Activated naive CD4-positive, alpha-beta T cell treated with anti-CD3 and anti-CD28 coated beads, Interleukin-2, amount 10 ng/mL, durations not matched to agents 7 days and 5 days (primary cell): ENCODE data around the gene TECPR2.
A peak's percentile ranks its signal among the peaks of the same experiment; 100 is the strongest.

ENCODE experiments used
- CTCF ChIA-PET: fragments of 350-600 bp; sonication (Branson Sonifier 250); formaldehyde crosslinking; loops from one replicate; lab custom pipeline; 2021; ENCODE audit warnings: antibody characterized with exemption; lab: Charles Lee
- DNase-seq: peaks from one replicate; pipeline ENCODE4 v3.0.0-alpha.2; 2020
- H3K27ac Mint-ChIP-seq: one replicate; pipeline ENCODE4 v1.8.0; 2021; ENCODE audit warnings: mild to moderate bottlenecking, moderate library complexity, mixed read lengths
- H3K27me3 Mint-ChIP-seq: one replicate; pipeline ENCODE4 v1.8.0; 2021; ENCODE audit warnings: mild to moderate bottlenecking, mixed read lengths
- H3K36me3 Mint-ChIP-seq: one replicate; pipeline ENCODE4 v1.8.0; 2021; ENCODE audit warnings: mixed read lengths
- H3K4me1 Mint-ChIP-seq: one replicate; pipeline ENCODE4 v1.8.0; 2021; ENCODE audit warnings: mixed read lengths
- H3K4me3 Mint-ChIP-seq: one replicate; pipeline ENCODE4 v1.8.0; 2021; ENCODE audit warnings: mild to moderate bottlenecking, moderate library complexity, mixed read lengths
- H3K9me3 Mint-ChIP-seq: one replicate; pipeline ENCODE4 v1.8.0; 2021; ENCODE audit warnings: mixed read lengths

Gene TECPR2

DNA sequence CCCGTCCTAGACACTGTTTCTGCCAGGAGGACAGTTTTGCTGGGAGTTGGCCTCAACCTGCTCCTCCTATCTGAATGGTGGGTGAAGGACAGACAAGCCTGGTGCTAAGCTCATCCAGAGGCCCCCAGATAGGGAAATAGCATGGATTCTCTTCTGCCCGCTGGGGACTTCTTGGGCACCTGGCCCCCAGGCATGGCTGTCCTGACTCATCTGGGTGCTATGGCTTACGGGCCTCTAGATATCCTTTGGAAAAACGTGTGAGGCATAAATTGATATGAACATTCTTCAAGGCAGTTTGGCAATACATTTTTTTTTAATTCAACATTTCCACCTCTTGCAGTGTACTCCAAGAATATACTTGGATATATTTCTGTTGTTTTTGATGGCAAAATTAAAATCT lies 8.6 kb downstream of the TECPR2 start:
- no peaks in the 10 kb centered on the region for H3K9me3 Mint-ChIP-seq
- H3K4me3 Mint-ChIP-seq: no peak overlapping the region
- CTCF ChIA-PET: no interaction called here
- H3K4me1 Mint-ChIP-seq: peaks cover 25% of the 10 kb centered on the region
- no peaks in the 10 kb centered on the region for H3K36me3 Mint-ChIP-seq
- H3K27ac Mint-ChIP-seq: no peak overlapping the region
- no peaks in the 10 kb centered on the region for H3K27me3 Mint-ChIP-seq
- DNase-seq: no peak

DNA sequence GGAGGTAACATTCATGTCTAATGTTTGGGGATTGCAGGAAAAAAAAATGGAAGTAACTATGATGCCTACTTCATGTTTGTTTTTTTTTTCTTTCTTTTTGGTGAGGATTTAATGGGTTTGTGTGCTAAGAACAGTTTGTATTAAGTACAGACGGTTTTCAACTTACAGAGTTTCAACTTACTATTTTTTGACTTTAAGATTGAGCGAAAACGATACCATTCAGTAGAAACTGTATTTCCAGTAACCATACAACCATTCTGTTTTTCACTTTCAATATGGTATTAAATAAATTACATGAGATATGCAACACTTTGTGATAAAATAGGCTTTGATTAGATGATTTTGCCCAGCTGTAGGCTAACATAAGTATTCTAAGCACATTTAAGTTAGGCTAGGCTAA lies 10.4 kb downstream of the TECPR2 start:
- Mint-ChIP-seq H3K27me3 (no peaks in the 10 kb centered on the region), H3K4me1 (peaks cover 27% of the 10 kb centered on the region), H3K4me3 (no peak overlapping the region), H3K36me3 (peaks cover 2% of the 10 kb centered on the region), H3K9me3 (no peaks in the 10 kb centered on the region), H3K27ac (no peak overlapping the region)
- DNase-seq: no peak
- CTCF ChIA-PET: no interaction called here

DNA sequence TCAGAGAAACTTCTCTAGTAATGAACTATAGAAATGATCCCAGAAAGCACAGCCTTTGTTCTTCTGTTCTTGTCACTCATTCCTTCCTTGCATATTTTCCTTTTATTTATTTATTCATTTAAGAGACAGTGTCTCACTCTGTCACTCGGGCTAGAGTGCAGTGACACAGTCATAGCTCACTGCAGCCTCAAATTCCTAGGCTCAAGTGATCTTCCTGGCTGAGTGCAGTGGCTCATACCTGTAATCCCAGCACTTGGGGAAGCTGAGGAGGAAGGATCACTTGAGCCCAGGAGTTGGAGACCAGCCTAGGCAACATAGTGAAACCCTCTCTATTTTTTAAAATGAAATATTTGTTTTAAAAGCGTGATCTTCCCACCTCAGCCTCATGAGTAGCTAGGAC lies 11.5 kb downstream of the TECPR2 start:
- Mint-ChIP-seq H3K4me1 (peaks cover 24% of the 10 kb centered on the region), H3K4me3 (no peak overlapping the region), H3K9me3 (no peaks in the 10 kb centered on the region), H3K27ac (no peak overlapping the region), H3K36me3 (peaks cover 5% of the 10 kb centered on the region), H3K27me3 (no peaks in the 10 kb centered on the region)
- no peak for DNase-seq
- CTCF ChIA-PET: no interaction called here

GRCh38 chr14:102375119-102375518 lies 12.4 kb downstream of the TECPR2 start:
- Mint-ChIP-seq H3K27ac (peak overlapping the region; percentile 56), H3K9me3 (no peaks in the 10 kb centered on the region), H3K4me1 (peaks cover 24% of the 10 kb centered on the region), H3K27me3 (no peaks in the 10 kb centered on the region), H3K36me3 (peaks cover 7% of the 10 kb centered on the region), H3K4me3 (no peak overlapping the region)
- DNase-seq: no peak
- CTCF ChIA-PET: interaction anchor here (0.5 kb wide), 1 partner anchor 57 kb away, joined by 3 read pairs; no protein-coding TSS in a partner anchor

DNA sequence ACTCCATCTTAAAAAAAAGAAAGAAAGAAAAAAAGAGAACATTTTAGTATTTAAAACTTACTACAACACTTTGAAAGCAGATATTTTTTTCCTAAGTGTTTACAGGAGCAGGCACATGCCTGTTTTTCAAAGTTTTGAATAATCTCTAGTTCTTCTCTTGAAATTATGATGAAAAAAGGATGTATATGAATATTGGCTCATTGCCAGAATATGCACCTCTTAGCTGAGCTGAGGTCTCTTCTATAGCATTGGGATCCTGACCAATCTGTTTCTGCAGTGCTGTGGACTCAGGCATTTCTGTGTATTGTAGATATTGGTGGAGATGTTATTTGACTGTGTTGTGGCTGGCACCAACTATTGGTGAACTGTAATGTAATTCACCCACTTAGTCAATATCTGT lies 15.0 kb downstream of the TECPR2 start:
- Mint-ChIP-seq H3K36me3 (peaks cover 10% of the 10 kb centered on the region), H3K27ac (no peak overlapping the region), H3K4me1 (peaks cover 24% of the 10 kb centered on the region), H3K9me3 (no peaks in the 10 kb centered on the region), H3K27me3 (no peaks in the 10 kb centered on the region), H3K4me3 (no peak overlapping the region)
- CTCF ChIA-PET: interaction anchor here (0.9 to 1.2 kb wide), 3 partner anchors 11 to 61 kb away, joined by 3 to 4 read pairs (median 4); no protein-coding TSS in a partner anchor
- DNase-seq: no peak

GRCh38 chr14:102378830-102379229 lies 16.1 kb downstream of the TECPR2 start:
- DNase-seq: no peak
- Mint-ChIP-seq H3K4me1 (peaks cover 22% of the 10 kb centered on the region), H3K9me3 (no peaks in the 10 kb centered on the region), H3K27ac (no peak overlapping the region), H3K36me3 (peaks cover 10% of the 10 kb centered on the region), H3K27me3 (no peaks in the 10 kb centered on the region), H3K4me3 (no peak overlapping the region)
- CTCF ChIA-PET: no interaction called here

DNA sequence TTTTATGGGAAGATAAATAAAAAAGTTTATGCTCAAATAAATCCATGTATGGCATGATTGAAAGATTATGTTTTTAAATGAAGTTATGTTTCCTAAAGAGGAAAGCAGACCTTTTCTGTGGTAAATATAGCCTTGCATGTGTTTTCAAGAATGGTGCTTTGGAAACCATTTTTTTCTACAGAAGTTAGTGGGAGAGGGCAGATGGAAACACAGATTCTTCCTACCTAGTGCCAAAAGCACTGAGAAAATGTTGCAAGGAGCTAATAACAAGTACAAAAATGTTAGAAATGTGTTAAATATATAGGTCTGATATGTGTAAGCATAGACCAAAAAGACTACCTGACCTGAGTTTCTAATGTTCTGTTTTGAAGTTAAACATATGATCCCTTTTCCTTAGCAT lies 24.3 kb downstream of the TECPR2 start:
- H3K4me3 Mint-ChIP-seq: no peak overlapping the region
- CTCF ChIA-PET: interaction anchor here (1.2 kb wide), 1 partner anchor 8 kb away, joined by 4 read pairs; no protein-coding TSS in a partner anchor
- no peaks in the 10 kb centered on the region for H3K9me3 Mint-ChIP-seq
- no peaks in the 10 kb centered on the region for H3K27me3 Mint-ChIP-seq
- no peak for DNase-seq
- no peaks in the 10 kb centered on the region for H3K36me3 Mint-ChIP-seq
- H3K27ac Mint-ChIP-seq: no peak overlapping the region
- no peaks in the 10 kb centered on the region for H3K4me1 Mint-ChIP-seq

- H3K36me3 Mint-ChIP-seq: peaks cover 4% of the 10 kb centered on the region
- no peak overlapping the region for H3K4me3 Mint-ChIP-seq
- H3K27ac Mint-ChIP-seq: no peak overlapping the region
- no peak for DNase-seq
- H3K4me1 Mint-ChIP-seq: no peaks in the 10 kb centered on the region
- no peaks in the 10 kb centered on the region for H3K27me3 Mint-ChIP-seq
- H3K9me3 Mint-ChIP-seq: no peaks in the 10 kb centered on the region
- CTCF ChIA-PET: interaction anchor here (0.7 kb wide), 1 partner anchor 12 kb away, joined by 3 read pairs; no protein-coding TSS in a partner anchor
Observed at GRCh38 chr14:102389246-102389645, 26.5 kb downstream of the TECPR2 start.

DNA sequence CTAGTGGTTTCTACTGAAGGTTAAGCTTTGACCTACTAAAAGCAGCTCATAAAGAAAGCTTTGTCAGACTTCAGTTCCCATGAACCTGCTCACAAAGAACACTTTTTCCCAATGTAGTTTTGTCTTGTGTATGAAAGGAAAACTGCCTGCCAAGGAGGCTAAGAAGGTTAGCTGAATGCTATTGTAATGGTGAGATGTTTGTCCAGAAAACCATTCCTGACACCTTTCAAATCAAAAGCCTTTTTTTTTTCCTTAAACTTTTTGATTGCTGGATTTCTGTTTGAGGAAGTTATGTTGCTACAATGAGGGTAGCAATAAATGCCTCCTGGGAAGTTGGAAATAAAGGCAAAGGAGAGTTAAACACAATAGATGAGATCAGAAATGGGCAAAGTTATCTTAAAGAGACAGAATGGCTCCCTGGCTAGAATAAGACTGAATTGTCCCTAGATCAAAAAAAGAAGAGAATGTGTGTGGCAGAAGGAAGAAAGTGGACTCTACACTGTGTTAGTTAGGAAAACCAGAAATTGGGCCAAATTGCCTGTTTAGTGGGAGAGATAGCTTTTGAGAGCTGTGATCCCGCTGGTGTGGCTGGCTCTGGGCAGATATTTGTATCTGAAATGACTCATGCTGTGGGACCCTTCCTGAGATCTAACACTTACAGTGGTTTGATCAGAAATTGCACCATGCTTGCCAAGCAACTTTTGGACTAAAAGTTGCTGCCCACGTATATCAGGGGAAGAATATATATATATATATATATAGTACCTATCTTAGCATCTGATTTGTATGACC lies 27.5 kb downstream of the TECPR2 start:
- Mint-ChIP-seq H3K36me3 (peaks cover 7% of the 10 kb centered on the region), H3K9me3 (no peaks in the 10 kb centered on the region), H3K4me1 (peaks cover 7% of the 10 kb centered on the region), H3K4me3 (no peak overlapping the region), H3K27ac (no peak overlapping the region), H3K27me3 (no peaks in the 10 kb centered on the region)
- no peak for DNase-seq
- CTCF ChIA-PET: no interaction called here

- peaks cover 7% of the 10 kb centered on the region for H3K4me1 Mint-ChIP-seq
- CTCF ChIA-PET: no interaction called here
- H3K9me3 Mint-ChIP-seq: peaks cover 6% of the 10 kb centered on the region
- no peaks in the 10 kb centered on the region for H3K27me3 Mint-ChIP-seq
- DNase-seq: no peak
- no peak overlapping the region for H3K4me3 Mint-ChIP-seq
- no peak overlapping the region for H3K27ac Mint-ChIP-seq
- H3K36me3 Mint-ChIP-seq: peaks cover 15% of the 10 kb centered on the region
Observed at GRCh38 chr14:102392506-102392905, 29.8 kb downstream of the TECPR2 start.

- CTCF ChIA-PET: interaction anchor here (0.7 to 2.3 kb wide), 4 partner anchors 8 to 78 kb away, joined by 3 to 4 read pairs (median 4); no protein-coding TSS in a partner anchor
- H3K4me3 Mint-ChIP-seq: no peak overlapping the region
- H3K36me3 Mint-ChIP-seq: peaks cover 25% of the 10 kb centered on the region
- DNase-seq: no peak
- H3K4me1 Mint-ChIP-seq: peaks cover 7% of the 10 kb centered on the region
- peaks cover 17% of the 10 kb centered on the region for H3K9me3 Mint-ChIP-seq
- H3K27me3 Mint-ChIP-seq: no peaks in the 10 kb centered on the region
- H3K27ac Mint-ChIP-seq: peak overlapping the region; percentile 40
Observed at GRCh38 chr14:102394717-102395375, 32.1 kb downstream of the TECPR2 start.

DNA sequence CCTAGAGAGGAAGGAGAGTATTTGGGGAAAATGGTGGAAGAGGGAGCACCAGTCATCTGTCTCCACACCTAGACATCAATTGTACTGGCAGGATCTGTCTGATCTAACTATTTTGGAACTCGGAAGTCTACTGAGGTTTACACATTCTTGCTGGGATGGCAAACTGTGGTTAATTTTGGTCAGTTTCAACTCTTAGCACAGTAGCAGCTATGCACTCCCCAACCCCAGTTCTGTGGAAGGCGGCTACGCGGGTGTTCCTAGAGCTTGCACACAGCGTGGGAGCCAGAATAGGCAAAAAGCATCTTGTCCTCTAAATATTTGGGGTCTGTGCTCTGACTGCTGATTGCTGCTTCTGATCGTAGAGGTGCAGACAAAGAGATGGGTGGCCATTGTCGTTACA lies 33.8 kb downstream of the TECPR2 start:
- Mint-ChIP-seq H3K4me1 (peaks cover 7% of the 10 kb centered on the region), H3K27me3 (no peaks in the 10 kb centered on the region), H3K36me3 (peaks cover 27% of the 10 kb centered on the region), H3K4me3 (no peak overlapping the region), H3K27ac (no peak overlapping the region), H3K9me3 (peaks cover 19% of the 10 kb centered on the region)
- CTCF ChIA-PET: interaction anchor here (0.7 to 2.3 kb wide), 2 partner anchors 19 to 42 kb away, joined by 4 read pairs; no protein-coding TSS in a partner anchor
- no peak for DNase-seq

DNA sequence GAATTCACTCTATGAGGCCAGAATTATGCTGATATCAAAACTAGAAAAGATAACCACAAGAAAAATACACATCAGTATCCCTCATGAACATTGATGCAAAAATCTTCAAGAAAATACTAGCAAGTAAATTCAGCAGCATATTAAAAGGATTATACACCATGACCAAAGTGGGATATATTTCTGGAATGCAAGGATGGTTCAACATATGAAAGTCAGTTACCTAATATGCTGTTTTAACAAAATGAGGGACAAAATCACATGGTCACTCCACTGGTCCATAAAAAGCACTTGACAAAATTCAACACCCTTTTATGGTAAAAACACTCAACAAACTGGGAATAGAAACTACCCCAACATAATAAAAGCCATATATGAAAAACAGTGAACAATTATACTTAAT lies 40.3 kb downstream of the TECPR2 start:
- Mint-ChIP-seq H3K9me3 (peaks cover 32% of the 10 kb centered on the region), H3K27me3 (no peaks in the 10 kb centered on the region), H3K36me3 (peaks cover 19% of the 10 kb centered on the region), H3K27ac (no peak overlapping the region), H3K4me1 (no peaks in the 10 kb centered on the region), H3K4me3 (no peak overlapping the region)
- DNase-seq: no peak
- CTCF ChIA-PET: no interaction called here

DNA sequence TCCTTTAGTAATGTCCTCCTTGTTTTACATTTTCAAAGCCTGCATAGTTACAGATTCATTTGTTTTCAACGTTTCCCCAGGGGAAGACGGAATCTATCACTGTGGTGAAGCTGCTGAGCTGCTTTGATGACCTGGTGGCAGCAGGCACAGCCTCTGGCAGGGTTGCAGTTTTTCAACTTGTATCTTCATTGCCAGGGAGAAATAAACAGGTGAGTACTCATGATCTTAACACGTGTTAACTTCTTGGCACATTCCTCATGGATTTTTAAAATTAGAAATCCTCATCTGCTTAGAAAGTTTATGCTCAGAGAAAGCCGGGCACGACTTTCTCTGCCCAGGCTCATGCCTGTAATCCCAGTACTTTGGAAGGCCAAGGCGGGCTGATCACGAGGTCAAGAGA lies 44.5 kb downstream of the TECPR2 start:
- no peak for DNase-seq
- H3K4me3 Mint-ChIP-seq: no peak overlapping the region
- H3K27me3 Mint-ChIP-seq: no peaks in the 10 kb centered on the region
- H3K9me3 Mint-ChIP-seq: peaks cover 18% of the 10 kb centered on the region
- H3K27ac Mint-ChIP-seq: no peak overlapping the region
- H3K36me3 Mint-ChIP-seq: peaks cover 14% of the 10 kb centered on the region
- peaks cover 6% of the 10 kb centered on the region for H3K4me1 Mint-ChIP-seq
- CTCF ChIA-PET: no interaction called here
